HG02973 (cell line): ENCODE results near the gene TNFRSF6B.
"Not testable (repeated sequence)": the region's sequence is repeated elsewhere in the genome, so short reads cannot be mapped to it uniquely, and the experiment has no call there.

Experiments
- ATAC-seq: cut with Tn5 transposase; IDR thresholded peaks from one replicate; pipeline ENCODE4 v1.9.1; 2021; ENCODE audit warnings: moderate library complexity; ENCODE audit not compliant: unreplicated experiment

TNFRSF6B gene

DNA sequence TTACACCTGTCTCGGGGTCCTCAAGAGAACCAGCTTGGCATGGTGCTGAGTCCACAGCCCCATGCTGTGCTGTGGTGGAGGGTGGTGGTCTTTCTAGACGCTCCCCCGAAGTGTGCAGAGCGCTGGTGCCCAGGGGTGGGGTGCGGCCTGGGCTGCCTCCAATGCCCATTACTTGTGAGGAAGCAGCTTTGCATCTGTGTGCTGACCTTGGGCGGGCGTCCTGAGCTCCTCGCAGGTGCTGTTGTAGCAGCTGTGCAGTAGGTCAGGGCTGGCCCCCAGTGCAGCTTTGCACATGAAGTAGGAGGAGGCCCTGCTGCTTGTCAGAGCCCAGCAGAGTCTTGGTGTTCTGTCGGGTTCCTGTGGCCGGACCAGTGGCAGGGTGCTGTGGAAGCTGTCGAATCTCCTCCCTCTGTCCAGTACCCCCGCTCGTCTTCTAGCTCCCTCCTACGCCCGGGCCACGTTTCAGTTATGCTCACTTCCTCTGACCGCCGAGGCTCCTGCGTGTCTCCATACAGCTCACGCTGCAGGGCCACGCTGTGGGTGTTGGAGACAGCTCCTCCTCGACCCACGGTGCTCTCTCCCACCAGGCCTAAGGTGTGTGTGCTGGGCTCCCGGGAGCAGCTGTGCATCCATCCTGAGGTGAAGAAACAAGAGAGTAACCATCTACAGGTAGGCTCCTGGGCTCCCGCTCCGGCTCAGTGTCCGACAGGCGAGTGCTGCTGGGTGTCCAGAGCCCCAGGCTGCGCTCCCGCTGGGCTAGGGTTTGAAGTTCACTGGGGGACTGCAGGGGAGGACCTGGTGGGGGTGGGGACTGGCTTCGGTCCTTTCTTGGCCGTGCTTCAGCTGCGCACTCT is 34.3 kb upstream of the TNFRSF6B start:
- no peak for ATAC-seq

GRCh38 chr20:63662813-63663189 is 33.7 kb upstream of the TNFRSF6B start:
- ATAC-seq, result no peak

GRCh38 chr20:63663332-63664066 is 33.0 kb upstream of the TNFRSF6B start:
- ATAC-seq, result no peak

DNA sequence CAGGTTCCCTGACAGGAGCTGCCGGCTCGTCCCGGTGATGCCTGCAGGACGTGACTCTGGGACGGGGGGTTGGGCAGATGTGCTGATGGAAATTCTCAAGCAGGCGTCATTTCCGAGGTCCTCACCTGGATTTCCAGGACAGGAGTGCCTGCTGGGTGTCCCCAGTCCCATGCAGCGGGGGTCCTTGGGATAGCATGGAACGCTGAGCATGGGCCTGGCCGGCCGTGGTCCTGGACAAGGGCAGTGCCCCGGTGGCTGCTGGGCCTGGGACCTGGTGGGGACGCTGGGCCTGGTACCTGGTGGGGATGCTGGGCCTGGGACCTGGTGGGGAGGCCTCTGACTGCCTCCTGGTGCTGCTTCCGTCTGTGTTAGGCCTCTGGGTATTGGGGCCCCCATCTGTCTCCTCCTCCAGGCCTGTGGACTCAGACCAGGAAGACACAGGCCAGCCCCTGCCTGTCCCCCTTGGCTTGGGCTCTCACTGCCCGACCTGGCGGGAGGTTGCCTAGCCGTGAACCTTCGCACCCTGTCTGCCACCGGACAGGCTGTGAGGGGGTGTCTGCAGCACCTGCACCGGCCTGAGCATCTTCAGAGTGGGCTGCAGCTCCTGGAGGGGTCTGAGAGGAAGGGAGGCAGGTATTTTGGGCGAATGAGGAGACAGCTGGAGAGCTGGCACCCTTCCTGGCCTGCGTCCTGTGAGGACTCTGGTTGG is 32.2 kb upstream of the TNFRSF6B start:
- ATAC-seq, result no peak

DNA sequence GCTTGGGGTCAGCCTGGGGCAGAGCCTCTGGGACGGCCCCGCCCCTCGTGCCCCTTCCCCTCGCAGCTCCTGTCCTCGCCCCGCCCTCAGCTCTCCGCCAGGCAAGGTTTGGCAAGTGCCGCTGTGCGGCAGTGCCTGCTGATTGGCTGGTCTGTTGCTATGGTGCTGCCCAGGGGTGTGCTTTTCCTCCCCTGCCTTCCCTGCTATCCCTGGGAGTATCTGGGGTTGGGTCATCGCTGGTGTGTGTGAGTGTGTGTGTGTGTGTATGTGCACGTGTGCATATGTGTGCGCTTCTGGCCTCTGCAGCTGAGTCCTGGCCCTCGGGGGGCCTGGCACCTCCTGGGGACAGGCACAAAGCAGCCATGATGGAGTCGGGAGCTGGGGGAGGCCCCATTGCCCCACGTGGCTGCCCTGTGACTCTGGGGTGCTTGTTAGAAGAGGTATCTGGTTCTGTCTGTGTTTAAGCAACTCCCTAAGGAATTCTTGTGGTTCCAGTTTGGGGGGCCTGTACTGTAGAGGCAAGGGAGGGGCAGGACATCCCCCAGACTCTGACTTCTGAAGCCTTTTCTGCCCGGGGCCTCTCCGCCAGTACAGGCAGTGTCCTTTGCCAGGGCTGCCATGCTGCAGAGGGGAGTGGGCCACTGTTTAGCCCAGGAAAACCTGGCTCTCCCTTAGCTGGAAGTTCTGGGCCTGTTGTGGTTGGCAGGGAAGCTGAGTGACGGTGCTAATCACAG is 31.4 kb upstream of the TNFRSF6B start:
- no peak for ATAC-seq

- ATAC-seq, result no peak
Observed at GRCh38 chr20:63665708-63666107, 30.7 kb upstream of the TNFRSF6B start.

- ATAC-seq, result no peak
Observed at GRCh38 chr20:63667858-63668257, 28.6 kb upstream of the TNFRSF6B start.

DNA sequence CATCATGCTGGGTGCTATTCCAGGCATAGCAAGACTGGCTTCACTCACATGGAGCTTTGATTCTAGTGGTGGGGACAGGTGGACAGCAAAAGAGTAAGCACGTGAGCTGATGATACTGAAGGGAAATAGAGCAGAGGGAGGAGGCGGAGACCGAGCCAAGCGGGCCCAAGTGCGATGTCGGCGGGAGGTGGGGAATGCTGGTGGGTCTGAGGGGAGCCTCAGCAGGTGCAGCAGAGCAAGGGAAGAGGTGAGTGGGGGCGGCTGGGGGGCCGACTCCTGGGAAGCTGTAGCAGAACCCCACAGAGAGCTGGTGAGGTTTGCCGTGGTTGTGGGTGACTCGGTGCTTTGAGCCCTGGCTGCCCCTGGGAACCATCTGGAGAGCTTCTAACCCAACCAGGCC is 28.1 kb upstream of the TNFRSF6B start:
- ATAC-seq, result no peak

DNA sequence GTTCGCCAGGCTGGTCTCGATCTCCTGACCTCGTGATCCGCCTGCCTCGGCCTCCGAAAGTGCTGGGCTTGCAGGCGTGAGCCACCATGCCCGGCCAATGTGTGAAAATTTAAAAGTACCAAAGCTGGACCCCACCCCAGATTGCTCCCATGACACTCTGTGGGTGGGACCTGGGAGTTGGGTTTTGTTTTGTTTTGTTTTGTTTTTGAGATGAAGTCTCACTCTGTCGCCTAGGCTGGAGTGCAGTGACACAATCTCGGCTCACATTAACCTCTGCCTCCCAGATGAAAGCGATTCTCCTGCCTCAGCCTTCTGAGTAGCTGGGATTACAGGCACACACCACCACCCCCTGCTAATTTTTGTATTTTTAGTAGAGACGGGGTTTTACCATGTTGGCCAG is 24.8 kb upstream of the TNFRSF6B start:
- ATAC-seq, result not testable (repeated sequence)

DNA sequence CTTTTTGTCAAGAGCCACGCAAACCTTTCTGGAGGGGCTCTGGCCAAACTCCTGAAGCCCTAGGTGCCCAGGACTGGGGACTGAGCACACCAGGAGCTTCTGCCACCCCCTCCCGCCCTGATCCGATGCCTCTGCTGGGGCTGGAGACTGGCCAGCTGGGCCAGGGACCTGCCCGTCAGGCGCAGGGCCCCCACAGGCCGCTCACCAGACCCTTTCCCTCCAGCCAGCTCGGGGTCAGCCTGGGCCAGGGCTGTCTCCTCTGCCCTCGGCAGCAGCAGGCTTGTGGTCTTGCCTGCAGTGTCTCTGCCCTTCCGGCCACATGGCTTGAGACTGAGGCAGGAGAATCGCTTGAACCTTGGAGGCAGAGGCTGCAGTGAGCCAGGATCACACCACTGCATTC is 23.8 kb upstream of the TNFRSF6B start:
- ATAC-seq, result no peak

DNA sequence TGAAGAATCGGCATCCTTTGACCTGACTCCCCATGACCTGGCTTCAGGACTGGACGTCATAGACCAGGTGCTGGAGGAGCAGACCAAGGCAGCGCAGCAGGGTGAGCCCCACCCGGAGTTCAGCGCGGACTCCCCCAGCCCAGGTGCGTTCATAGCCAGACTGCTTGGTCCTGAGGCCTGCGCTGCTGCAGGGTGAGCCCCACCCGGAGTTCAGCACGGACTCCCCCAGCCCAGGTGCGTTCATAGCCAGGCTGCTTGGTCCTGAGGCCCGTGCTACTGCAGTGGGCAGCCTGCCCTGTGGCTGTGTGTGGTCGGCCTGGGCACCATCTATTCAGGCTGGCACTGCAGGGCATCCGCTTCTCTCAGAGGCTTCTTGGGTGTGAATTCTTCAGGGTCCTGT is 22.5 kb upstream of the TNFRSF6B start:
- no peak for ATAC-seq

DNA sequence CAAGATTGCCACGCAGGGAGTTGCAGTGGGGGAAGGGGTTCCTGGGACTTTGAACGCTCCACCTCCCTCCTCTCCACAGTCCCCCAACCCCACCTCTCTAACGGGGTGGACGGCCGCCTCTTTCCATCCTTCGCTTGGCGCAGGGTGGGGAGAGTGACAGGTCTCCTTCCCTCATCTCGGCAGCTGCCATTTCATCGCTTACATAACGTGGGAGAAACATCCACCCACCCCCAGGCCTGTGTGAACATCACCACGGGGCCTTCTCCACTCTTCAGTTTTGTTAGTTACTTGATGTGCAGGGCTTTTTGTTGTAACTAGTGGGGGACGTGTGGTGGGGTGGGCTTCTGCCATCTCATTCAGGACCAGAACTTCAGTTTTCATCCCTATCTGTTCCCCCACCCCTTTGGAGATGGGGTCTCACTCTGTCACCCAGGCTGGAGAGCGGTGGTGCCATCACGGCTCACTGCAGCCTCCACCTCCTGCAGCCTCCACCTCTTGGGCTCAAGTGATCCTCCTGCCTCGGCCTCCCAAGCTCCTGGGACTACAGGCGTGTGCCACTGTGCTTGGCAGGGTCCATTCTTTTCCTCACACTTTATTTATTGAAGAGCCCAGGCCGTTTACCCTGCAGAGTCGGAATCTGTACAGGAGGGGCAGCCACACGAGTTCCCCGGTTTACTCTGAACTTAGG is 20.6 kb upstream of the TNFRSF6B start:
- ATAC-seq, result no peak

GRCh38 chr20:63678071-63678470 is 18.4 kb upstream of the TNFRSF6B start:
- ATAC-seq, result no peak

- no peak for ATAC-seq
Observed at GRCh38 chr20:63678667-63679465, 17.6 kb upstream of the TNFRSF6B start.

DNA sequence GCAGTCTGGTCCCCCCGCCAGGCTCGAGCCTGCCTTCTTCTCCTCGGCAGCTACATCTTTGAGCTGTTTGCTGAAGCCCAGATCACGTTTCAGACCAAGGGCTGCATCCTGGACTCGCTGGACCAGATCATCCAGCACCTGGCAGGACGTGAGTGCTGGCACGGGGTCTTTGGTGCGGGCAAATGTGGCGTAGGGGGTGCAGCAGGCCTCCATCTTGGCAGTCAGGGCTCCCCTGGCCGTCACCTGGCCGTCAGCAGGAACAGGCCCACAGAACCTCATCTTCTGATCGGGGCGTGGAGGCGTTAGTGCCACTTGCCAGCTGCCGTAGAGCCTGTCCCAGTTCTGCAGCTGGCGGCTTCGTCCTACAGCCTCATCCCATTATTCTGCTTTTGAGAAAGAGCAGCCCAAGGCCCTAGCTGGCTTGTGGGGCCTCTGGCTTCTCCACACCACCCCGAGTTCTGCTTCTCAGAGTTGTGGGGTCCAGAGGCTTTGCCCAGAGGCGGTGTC is 16.6 kb upstream of the TNFRSF6B start:
- ATAC-seq, result no peak

GRCh38 chr20:63680427-63680826 is 16.0 kb upstream of the TNFRSF6B start:
- ATAC-seq, result no peak

DNA sequence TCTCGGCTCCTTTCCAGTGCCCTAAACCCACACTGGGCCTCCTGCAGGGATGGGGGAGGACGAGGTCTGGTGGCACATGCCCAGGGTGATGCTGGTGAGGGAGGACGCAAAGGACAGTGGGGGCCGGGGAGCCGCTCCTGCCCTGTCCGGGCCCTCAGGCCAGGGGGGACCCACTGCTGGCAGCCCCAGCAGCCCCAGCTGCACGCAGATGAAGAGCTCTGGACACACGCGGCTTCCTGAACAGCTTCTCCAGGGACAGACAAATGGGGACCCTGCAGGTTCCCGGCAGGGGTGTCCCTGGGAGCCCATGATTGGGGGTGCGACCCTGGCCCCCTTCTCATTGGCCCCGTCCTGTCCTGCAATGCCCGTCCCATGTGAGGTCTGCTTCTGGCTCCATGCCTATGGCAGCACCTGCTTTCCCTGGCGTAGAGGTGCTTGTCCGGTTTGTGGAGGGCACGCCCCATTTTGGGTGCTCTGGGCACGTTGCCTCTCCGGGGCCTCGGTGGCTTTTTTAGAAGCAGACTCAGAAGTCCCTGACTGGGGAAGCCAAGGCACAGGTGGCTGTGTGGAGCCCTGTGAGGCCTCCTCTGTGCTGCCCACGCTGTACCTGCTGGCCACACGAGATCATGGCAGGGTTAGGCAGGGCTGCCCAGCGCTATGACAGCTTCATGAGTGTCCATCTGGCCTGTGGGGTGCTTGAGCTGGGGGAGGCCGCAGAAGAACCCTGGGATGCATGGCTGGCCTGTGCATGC is 15.4 kb upstream of the TNFRSF6B start:
- ATAC-seq, result no peak

- ATAC-seq, result no peak
Observed at GRCh38 chr20:63681609-63682142, 14.8 kb upstream of the TNFRSF6B start.
